Measurements from ENCODE around the gene AOPEP. TPM values are rescaled to one million over a fixed set of nuclear protein-coding genes. Genes with fewer than 3 reads are reported as not detected.

Gene AOPEP
- total and polyA plus RNA-seq, 9 of the 15 experiments (the other 6 are each of a cell fraction or from before 2014, with no cell fraction given), result 4.5 to 19.3 (median 13.5) TPM

DNA sequence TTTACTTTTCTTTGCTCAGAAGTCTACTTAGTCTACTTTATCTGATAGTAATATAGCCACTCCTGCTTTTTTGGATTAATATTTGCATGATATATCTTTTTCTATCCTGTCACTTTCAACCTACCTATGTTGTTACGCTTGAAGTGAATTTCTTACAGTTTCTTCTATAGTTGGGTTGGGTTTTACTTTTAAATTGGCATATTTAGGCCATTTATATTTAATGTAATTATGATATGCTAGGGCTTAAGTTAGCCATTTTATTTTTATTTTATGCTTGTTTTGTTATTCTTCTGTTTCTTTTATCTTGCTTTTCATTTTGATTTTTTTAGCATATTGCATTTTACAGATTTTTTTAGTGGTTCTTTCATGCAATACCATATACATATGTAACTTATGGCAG is 164.7 kb downstream of the AOPEP start:
- DNase-seq (ENCODE audit: extremely low read depth in 1 of 4, low spot score in 3 of 4), result no peak
- no TSS peak for BruUV-seq (replicated peaks)
- no peak overlapping the region for H3K9ac ChIP-seq (ENCODE audit: insufficient read depth in 1 of 2, low read depth in 2 of 2, low read length in 2 of 2)
- no peaks in the 10 kb centered on the region for H3K27me3 ChIP-seq (ENCODE audit: control insufficient read depth in 2 of 2, insufficient read depth in 2 of 2, low read length in 2 of 2)
- intact Hi-C loops (cut with micrococcal nuclease) (no loop called here), in situ Hi-C loops (cut with MboI) (no loop called here)
- H3K79me2 ChIP-seq (ENCODE audit: control insufficient read depth, insufficient read depth, low read length), result no peaks in the 10 kb centered on the region
- no peak for ATAC-seq
- no peaks in the 10 kb centered on the region for H3K9me1 ChIP-seq (ENCODE audit: control insufficient read depth, insufficient read depth, low read length)
- H4K20me1 ChIP-seq (replicated peaks; ENCODE audit: control insufficient read depth, insufficient read depth, low read length), result no peaks in the 10 kb centered on the region
- H3K4me1 ChIP-seq (replicated peaks in 1 of 2; ENCODE audit: control insufficient read depth in 2 of 2, insufficient read depth in 2 of 2, low read length in 2 of 2), result no peaks in the 10 kb centered on the region
- WGBS (ENCODE audit: insufficient coverage, low coverage, missing lambda C conversion rate), result 64% methylated on average over 1 of the region's 1 CpG
- ChIA-PET CTCF (ENCODE audit: low intra/inter-chr PET ratio) (no interaction called here), POLR2A (interaction anchor here (0.8 kb wide), 1 partner anchor 35 kb away, joined by 3 read pairs; no protein-coding TSS in a partner anchor)
- no peak for FAIRE-seq
- no peak overlapping the region for H3K27ac ChIP-seq (ENCODE audit: extremely low read depth, low read depth, low read length)
- TF ChIP-seq RBM25 (IDR thresholded peaks at IDR 0.05; ENCODE audit: low read depth, low read length, severe bottlenecking) (peak; percentile 3), ZNF354B (CRISPR knock-in tag; IDR thresholded peaks at IDR 0.05) (peak; percentile 85), CHD7 (IDR thresholded peaks at IDR 0.05; ENCODE audit: low read depth, low read length) (no peak), ZNF507 (tag; conservative IDR thresholded peaks at IDR 0.05) (peak; percentile 98)
- H3K36me3 ChIP-seq (ENCODE audit: control insufficient read depth, insufficient read depth, low read length), result no peaks in the 10 kb centered on the region
- no peak overlapping the region for H3K4me3 ChIP-seq
- no peak overlapping the region for H3K4me2 ChIP-seq (ENCODE audit: insufficient read depth, low read length)
- H3K9me3 ChIP-seq (replicated peaks; ENCODE audit: control insufficient read depth, insufficient read depth, low read depth, low read length), result no peaks in the 10 kb centered on the region
- no peak overlapping the region for H2AFZ ChIP-seq (ENCODE audit: low read depth, low read length)

Data from K562 (cell line).